Subcutaneous abdominal adipose tissue (tissue), 5 donors: ENCODE results near the gene EFNB3.

Source experiments
- H3K27ac ChIP-seq: one replicate; pipeline ENCODE4 v1.7.0; 2013; ENCODE audit warnings: low read depth, mild to moderate bottlenecking, inconsistent platforms, low read length, moderate library complexity
- H3K27me3 ChIP-seq, 5 donors: one replicate each; pipeline ENCODE4 v1.7.0; 2013; ENCODE audit warnings: low read length in 5 of 5, inconsistent platforms in 1 of 5; ENCODE audit not compliant: control insufficient read depth in 5 of 5, insufficient read depth in 4 of 5
- H3K36me3 ChIP-seq, 5 donors: one replicate each; pipeline ENCODE4 v1.7.0; 2013; ENCODE audit warnings: low read length in 5 of 5; ENCODE audit not compliant: control insufficient read depth in 5 of 5, insufficient read depth in 5 of 5
- H3K4me1 ChIP-seq, 5 donors: one replicate each; pipeline ENCODE4 v1.7.0; 2013; ENCODE audit warnings: low read length in 5 of 5, mild to moderate bottlenecking in 3 of 5, moderate library complexity in 1 of 5; ENCODE audit not compliant: control insufficient read depth in 5 of 5, insufficient read depth in 5 of 5
- H3K4me3 ChIP-seq, 5 donors: one replicate each; pipeline ENCODE4 v1.7.0; 2013; ENCODE audit warnings: low read length in 5 of 5, low read depth in 1 of 5
- H3K9ac ChIP-seq, 5 donors: one replicate each; pipeline ENCODE4 v1.7.0; 2013; ENCODE audit warnings: low read length in 5 of 5, mild to moderate bottlenecking in 4 of 5, moderate library complexity in 3 of 5
- H3K9me3 ChIP-seq, 5 donors: one replicate each; pipeline ENCODE4 v1.7.0; 2013; ENCODE audit warnings: low read length in 5 of 5; ENCODE audit not compliant: control insufficient read depth in 5 of 5
- donor health status: healthy.
- donor health status: healthy.
- donor health status: healthy.
- donor health status: healthy.
- donor health status: healthy.

The EFNB3 gene

GRCh38 chr17:7684851-7685532 is 20.0 kb upstream of the EFNB3 start:
- Histone ChIP-seq H3K4me3 (peak overlapping the region; percentile 84 to 100 (median 99)), H3K27me3 (no peaks in the 10 kb centered on the region), H3K4me1 (peaks cover 4 to 39% (median 31%) of the 10 kb centered on the region in 5 donors), H3K36me3 (no peaks in the 10 kb centered on the region), H3K9ac (peak overlapping the region in 3 of 5 donors; percentile 92 to 95 (median 92)), H3K27ac (peak overlapping the region; percentile 99), H3K9me3 (no peaks in the 10 kb centered on the region)

- Histone ChIP-seq H3K4me3 (peak overlapping the region; percentile 84 to 100 (median 99)), H3K36me3 (no peaks in the 10 kb centered on the region), H3K27ac (peak overlapping the region; percentile 99), H3K9ac (peak overlapping the region; percentile 85 to 95 (median 92)), H3K9me3 (no peaks in the 10 kb centered on the region), H3K27me3 (no peaks in the 10 kb centered on the region), H3K4me1 (peaks cover 4 to 39% (median 31%) of the 10 kb centered on the region in 5 donors)
Measured at GRCh38 chr17:7685533-7686221, 19.3 kb upstream of the EFNB3 start.

GRCh38 chr17:7686222-7687071 is 18.6 kb upstream of the EFNB3 start:
- H3K9ac ChIP-seq = peak overlapping the region; percentile 85 to 95 (median 92)
- no peaks in the 10 kb centered on the region for H3K9me3 ChIP-seq

GRCh38 chr17:7687072-7687907 is 17.7 kb upstream of the EFNB3 start, which contains the start of gene TP53:
Gene TP53, minus strand, starts transcription at chr17:7687490. Its CDS starts 10,896 bp downstream, at chr17:7676594.
- H3K9me3 ChIP-seq = no peaks in the 10 kb centered on the region
- H3K4me3 ChIP-seq = peak within 1 kb of the TSS; percentile 84 to 100 (median 99)
- no peaks in the 10 kb centered on the region for H3K27me3 ChIP-seq
- peak within 1 kb of the TSS; percentile 99 for H3K27ac ChIP-seq
- peaks cover 4 to 39% (median 31%) of the 10 kb centered on the region in 5 donors for H3K4me1 ChIP-seq
- peak within 1 kb of the TSS; percentile 88 to 95 (median 92) for H3K9ac ChIP-seq
- no peaks in the 10 kb centered on the region for H3K36me3 ChIP-seq

More at GRCh38 chr17:7686222-7687071, 18.6 kb upstream of the EFNB3 start:
- Histone ChIP-seq H3K4me3 (peak overlapping the region; percentile 84 to 100 (median 99)), H3K4me1 (peaks cover 4 to 39% (median 31%) of the 10 kb centered on the region in 5 donors), H3K27me3 (no peaks in the 10 kb centered on the region), H3K27ac (peak overlapping the region; percentile 99), H3K36me3 (no peaks in the 10 kb centered on the region)

GRCh38 chr17:7687908-7688807 is 16.8 kb upstream of the EFNB3 start, which contains the start of gene WRAP53:
Gene WRAP53, plus strand, starts transcription at chr17:7688477. Its CDS starts 172 bp downstream, at chr17:7688649.
- peaks cover 4 to 39% (median 31%) of the 10 kb centered on the region in 5 donors for H3K4me1 ChIP-seq
- peaks cover 0 to 2% (median 0%) of the 10 kb centered on the region in 5 donors for H3K36me3 ChIP-seq
- no peaks in the 10 kb centered on the region for H3K27me3 ChIP-seq
- peak within 1 kb of the TSS; percentile 99 for H3K27ac ChIP-seq
- peak within 1 kb of the TSS; percentile 84 to 100 (median 99) for H3K4me3 ChIP-seq
- H3K9ac ChIP-seq = peak within 1 kb of the TSS; percentile 88 to 95 (median 92)
- H3K9me3 ChIP-seq = no peaks in the 10 kb centered on the region

- no peaks in the 10 kb centered on the region for H3K27me3 ChIP-seq
- H3K4me3 ChIP-seq = peak overlapping the region; percentile 78 to 99 (median 90)
- H3K4me1 ChIP-seq = peaks cover 4 to 39% (median 31%) of the 10 kb centered on the region in 5 donors
- peak overlapping the region; percentile 61 for H3K27ac ChIP-seq
- peaks cover 0 to 2% (median 0%) of the 10 kb centered on the region in 5 donors for H3K36me3 ChIP-seq
- peak overlapping the region; percentile 67 to 89 (median 88) for H3K9ac ChIP-seq
- no peaks in the 10 kb centered on the region for H3K9me3 ChIP-seq
Measured at GRCh38 chr17:7688808-7689316, 16.1 kb upstream of the EFNB3 start.

GRCh38 chr17:7695586-7695985 is 9.4 kb upstream of the EFNB3 start:
- H3K36me3 ChIP-seq = peaks cover 0 to 14% (median 12%) of the 10 kb centered on the region in 5 donors
- H3K4me3 ChIP-seq = no peak overlapping the region
- no peaks in the 10 kb centered on the region for H3K4me1 ChIP-seq
- H3K9me3 ChIP-seq = no peaks in the 10 kb centered on the region
- H3K27ac ChIP-seq = no peak overlapping the region
- no peak overlapping the region for H3K9ac ChIP-seq
- H3K27me3 ChIP-seq = no peaks in the 10 kb centered on the region

GRCh38 chr17:7697828-7698588 is 7.0 kb upstream of the EFNB3 start:
- Histone ChIP-seq H3K4me3 (no peak overlapping the region), H3K27ac (no peak overlapping the region), H3K27me3 (peaks cover 0 to 13% (median 0%) of the 10 kb centered on the region in 5 donors), H3K9me3 (no peaks in the 10 kb centered on the region), H3K9ac (no peak overlapping the region), H3K36me3 (peaks cover 0 to 38% (median 32%) of the 10 kb centered on the region in 5 donors), H3K4me1 (no peaks in the 10 kb centered on the region)
